Measurements from ENCODE around the gene DNMT3B. TPM values are rescaled to one million over a fixed set of nuclear protein-coding genes. Genes with fewer than 3 reads are reported as not detected.
A peak's percentile ranks its signal among the peaks of the same experiment; 100 is the strongest.

DNMT3B gene
- polyA plus RNA-seq, 1 donor (not counting 4 experiments of a cell fraction or from before 2014, with no cell fraction given), result 1.1 TPM

- no peak for TF ChIP-seq EZH2 (IDR thresholded peaks at IDR 0.05; ENCODE audit: low read length)
- TF ChIP-seq CTCF (optimal IDR thresholded peaks at IDR 0.05 in 1 of 3, IDR thresholded peaks at IDR 0.05 in 1 of 3, conservative IDR thresholded peaks at IDR 0.05 in 1 of 3; ENCODE audit: extremely low read depth in 1 of 3, insufficient read depth in 2 of 3, low read length in 3 of 3), result no peak
- no peak for DNase-seq (ENCODE audit: low read depth, low spot score)
- H3K9me1 ChIP-seq (ENCODE audit: control insufficient read depth, extremely low read depth, insufficient read depth, low read length), result peaks cover 3% of the 10 kb centered on the region
- dilution Hi-C loops (cut with MboI; ENCODE audit: extremely low pct_ligation_motif_present, low sequenced_read_pairs), result no loop called here
- no peaks in the 10 kb centered on the region for H3K36me3 ChIP-seq (ENCODE audit: control insufficient read depth in 2 of 2, extremely low read depth in 1 of 2, insufficient read depth in 2 of 2, low read length in 2 of 2)
- peak; percentile 74 for FAIRE-seq
- no peaks in the 10 kb centered on the region for H3K79me2 ChIP-seq (ENCODE audit: control insufficient read depth, insufficient read depth, low read length)
- H3K9ac ChIP-seq (ENCODE audit: control insufficient read depth, extremely low read depth, insufficient read depth, low read length), result no peak overlapping the region
- H4K20me1 ChIP-seq (ENCODE audit: control insufficient read depth, extremely low read depth, insufficient read depth, low read length), result no peaks in the 10 kb centered on the region
- H3K4me1 ChIP-seq (ENCODE audit: control insufficient read depth, extremely low read depth, insufficient read depth, low read length), result peaks cover 26% of the 10 kb centered on the region
- no peaks in the 10 kb centered on the region for H3K27me3 ChIP-seq (ENCODE audit: control insufficient read depth, extremely low read depth, insufficient read depth, low read length)
- H3K27ac ChIP-seq (ENCODE audit: control insufficient read depth, insufficient read depth, low read length), result peak overlapping the region; percentile 26
- H3K9me3 ChIP-seq (ENCODE audit: control insufficient read depth, low read depth, low read length), result no peaks in the 10 kb centered on the region
- H2AFZ ChIP-seq (ENCODE audit: control insufficient read depth, low read length), result no peak overlapping the region
- peak overlapping the region; percentile 33 for H3K4me2 ChIP-seq (ENCODE audit: control insufficient read depth, extremely low read depth, insufficient read depth, low read depth, low read length)
- no peak overlapping the region for H3K4me3 ChIP-seq (ENCODE audit: control insufficient read depth in 2 of 3, extremely low read depth in 1 of 3, insufficient read depth in 2 of 3, low read depth in 1 of 3, low read length in 3 of 3)
Observed at GRCh38 chr20:32775336-32775991, 13.3 kb downstream of the DNMT3B start.

DNA sequence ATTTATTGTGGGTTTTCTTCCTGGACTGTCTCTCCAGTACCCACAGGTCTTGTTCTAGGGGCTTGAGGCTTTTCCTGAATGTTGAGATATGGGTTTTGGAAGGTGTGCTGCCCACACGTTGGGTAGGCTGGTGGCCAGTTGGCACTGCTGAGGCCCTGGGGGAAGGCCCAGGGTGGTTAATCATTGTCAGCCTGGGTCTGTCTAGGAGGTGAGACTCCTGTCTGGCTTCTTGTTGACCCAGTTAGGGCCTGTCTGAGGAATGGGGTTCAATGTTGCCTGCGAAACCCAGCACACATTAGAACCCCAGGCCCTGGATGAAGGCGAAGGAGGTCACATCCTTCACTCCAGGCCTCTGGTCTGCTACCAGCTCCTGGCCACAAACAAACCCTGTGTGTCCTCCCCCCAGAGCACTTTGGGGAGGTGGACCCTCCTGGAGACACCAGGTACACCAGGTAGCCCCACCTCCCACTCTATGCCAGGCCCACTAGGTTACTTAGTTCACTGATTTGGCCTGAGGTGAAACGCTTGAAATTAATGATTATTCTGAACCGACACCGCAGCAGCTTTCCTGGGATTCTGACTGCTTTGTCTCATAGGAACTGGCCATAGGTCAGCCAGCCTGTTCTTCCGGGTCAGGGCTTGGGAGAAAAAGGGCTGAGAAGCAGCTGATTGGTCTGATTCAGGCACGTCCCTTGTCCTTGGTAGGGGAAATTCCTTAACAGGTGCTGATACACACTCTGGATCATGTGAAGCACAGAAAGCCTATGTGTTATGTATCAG lies 15.2 kb downstream of the DNMT3B start:
- Histone ChIP-seq H3K27ac (ENCODE audit: control insufficient read depth, insufficient read depth, low read length) (peak overlapping the region; percentile 6), H3K4me1 (ENCODE audit: control insufficient read depth, extremely low read depth, insufficient read depth, low read length) (peaks cover 26% of the 10 kb centered on the region), H3K9me3 (ENCODE audit: control insufficient read depth, low read depth, low read length) (no peaks in the 10 kb centered on the region), H3K9ac (ENCODE audit: control insufficient read depth, extremely low read depth, insufficient read depth, low read length) (peak overlapping the region; percentile 6), H3K9me1 (ENCODE audit: control insufficient read depth, extremely low read depth, insufficient read depth, low read length) (peaks cover 3% of the 10 kb centered on the region), H3K36me3 (ENCODE audit: control insufficient read depth in 2 of 2, extremely low read depth in 1 of 2, insufficient read depth in 2 of 2, low read length in 2 of 2) (no peaks in the 10 kb centered on the region), H3K27me3 (ENCODE audit: control insufficient read depth, extremely low read depth, insufficient read depth, low read length) (no peaks in the 10 kb centered on the region), H4K20me1 (ENCODE audit: control insufficient read depth, extremely low read depth, insufficient read depth, low read length) (no peaks in the 10 kb centered on the region), H3K4me3 (ENCODE audit: control insufficient read depth in 2 of 3, extremely low read depth in 1 of 3, insufficient read depth in 2 of 3, low read depth in 1 of 3, low read length in 3 of 3) (no peak overlapping the region), H2AFZ (ENCODE audit: control insufficient read depth, low read length) (no peak overlapping the region), H3K79me2 (ENCODE audit: control insufficient read depth, insufficient read depth, low read length) (no peaks in the 10 kb centered on the region), H3K4me2 (ENCODE audit: control insufficient read depth, extremely low read depth, insufficient read depth, low read depth, low read length) (peak overlapping the region; percentile 36)
- FAIRE-seq, result no peak
- no peak for TF ChIP-seq CTCF (optimal IDR thresholded peaks at IDR 0.05 in 1 of 3, IDR thresholded peaks at IDR 0.05 in 1 of 3, conservative IDR thresholded peaks at IDR 0.05 in 1 of 3; ENCODE audit: extremely low read depth in 1 of 3, insufficient read depth in 2 of 3, low read length in 3 of 3)
- no peak for TF ChIP-seq EZH2 (IDR thresholded peaks at IDR 0.05; ENCODE audit: low read length)
- no peak for DNase-seq (ENCODE audit: low read depth, low spot score)
- dilution Hi-C loops (cut with MboI; ENCODE audit: extremely low pct_ligation_motif_present, low sequenced_read_pairs), result no loop called here
